Ishikawa (cell line): ENCODE measurements around the gene CNTNAP2.

ENCODE experiments used
- CEBPB ChIP-seq: IDR thresholded peaks from 2 replicates; pipeline ENCODE4 v1.6.1; 2012
- CREB1 ChIP-seq: IDR thresholded peaks from 2 replicates; pipeline ENCODE4 v1.6.1; 2012; ENCODE audit warnings: low read depth
- EGR1 ChIP-seq: IDR thresholded peaks from 2 replicates; pipeline ENCODE4 v1.6.1; 2012
- EP300 ChIP-seq: IDR thresholded peaks from 2 replicates; pipeline ENCODE4 v1.6.1; 2012; ENCODE audit warnings: borderline replicate concordance
- FOXM1 ChIP-seq: IDR thresholded peaks from 2 replicates; pipeline ENCODE4 v1.6.1; 2012; ENCODE audit warnings: low read depth, borderline replicate concordance
- MAX ChIP-seq: IDR thresholded peaks from 2 replicates; pipeline ENCODE4 v1.6.1; 2012
- NFIC ChIP-seq: IDR thresholded peaks from 2 replicates; pipeline ENCODE4 v1.6.1; 2012
- RAD21 ChIP-seq: IDR thresholded peaks from 2 replicates; pipeline ENCODE4 v1.6.1; 2012; ENCODE audit warnings: low read depth
- REST ChIP-seq: IDR thresholded peaks from 2 replicates; pipeline ENCODE4 v1.6.1; 2012; ENCODE audit warnings: low read depth, mild to moderate bottlenecking
- TAF1 ChIP-seq: IDR thresholded peaks from 2 replicates; pipeline ENCODE4 v1.6.1; 2012; ENCODE audit warnings: low read depth, mild to moderate bottlenecking
- TCF12 ChIP-seq: IDR thresholded peaks from 2 replicates; pipeline ENCODE4 v1.6.1; 2012; ENCODE audit warnings: low read depth
- TEAD4 ChIP-seq: IDR thresholded peaks from 2 replicates; pipeline ENCODE4 v1.6.1; 2012
- USF1 ChIP-seq: IDR thresholded peaks from 2 replicates; pipeline ENCODE4 v1.6.1; 2012
- YY1 ChIP-seq: IDR thresholded peaks from 2 replicates; pipeline ENCODE4 v1.6.1; 2012; ENCODE audit warnings: low read depth
- ZBTB7A ChIP-seq: IDR thresholded peaks from 2 replicates; pipeline ENCODE4 v1.6.1; 2012; ENCODE audit warnings: low read depth

CNTNAP2 gene

GRCh38 chr7:147681530-147681929 lies 1564.9 kb downstream of the CNTNAP2 start:
- TF ChIP-seq CREB1 (no peak), EGR1 (no peak), REST (no peak), NFIC (no peak), RAD21 (no peak), TCF12 (no peak), YY1 (no peak), MAX (no peak), CEBPB (no peak), USF1 (no peak), TEAD4 (no peak), EP300 (no peak), ZBTB7A (no peak)

- TF ChIP-seq USF1 (no peak), YY1 (no peak), EP300 (no peak), TCF12 (no peak), MAX (no peak), EGR1 (no peak), REST (no peak), TEAD4 (no peak), NFIC (no peak), FOXM1 (no peak), ZBTB7A (no peak), RAD21 (no peak), CREB1 (no peak), TAF1 (no peak), CEBPB (no peak)
These were observed 1584.1 kb downstream of the CNTNAP2 start for GRCh38 chr7:147700702-147701101.

- TF ChIP-seq TEAD4 (no peak), CEBPB (no peak), EGR1 (no peak), RAD21 (no peak), MAX (no peak), REST (no peak), EP300 (no peak), USF1 (no peak), TCF12 (no peak), ZBTB7A (no peak), NFIC (no peak), YY1 (no peak), FOXM1 (no peak), CREB1 (no peak), TAF1 (no peak)
These were observed 1591.3 kb downstream of the CNTNAP2 start for GRCh38 chr7:147707926-147708325.

- no peak for TF ChIP-seq FOXM1
- no peak for TF ChIP-seq CREB1
- no peak for TF ChIP-seq YY1
- no peak for TF ChIP-seq NFIC
- no peak for TF ChIP-seq EGR1
- TF ChIP-seq USF1, result no peak
These were observed 1592.3 kb downstream of the CNTNAP2 start for GRCh38 chr7:147708871-147709270.
